Aorta (tissue), 5 donors: ENCODE data around the gene RACGAP1. TPM values are rescaled to one million over a fixed set of nuclear protein-coding genes. Genes with fewer than 3 reads are reported as not detected.

Source experiments
- ATAC-seq: fragments of 200-7000 bp; cut with Tn5 transposase; one replicate; pipeline ENCODE4 v1.9.1; 2022; ENCODE audit warnings: moderate library complexity; ENCODE audit not compliant: low FRiP score
- DNase-seq, 2 donors: peaks; one replicate each; pipeline ENCODE4 v3.0.0-alpha.2; 2020
- H3K27ac ChIP-seq, 2 donors: one replicate each; pipeline ENCODE4 v1.5.1; 2013; ENCODE audit warnings: low read length in 2 of 2, mild to moderate bottlenecking in 2 of 2, moderate library complexity in 2 of 2, control low read depth in 1 of 2, inconsistent platforms in 1 of 2, low read depth in 1 of 2
- H3K27me3 ChIP-seq, 2 donors: one replicate each; pipeline ENCODE4 v1.6.1; 2013; ENCODE audit warnings: control low read depth in 1 of 2, low read length in 1 of 2, mild to moderate bottlenecking in 1 of 2, moderate library complexity in 1 of 2; ENCODE audit not compliant: insufficient read depth in 2 of 2, control insufficient read depth in 1 of 2
- H3K36me3 ChIP-seq, 2 donors: one replicate each; pipeline ENCODE4 v1.6.1; 2013; ENCODE audit warnings: control low read depth in 1 of 2, low read length in 1 of 2, mild to moderate bottlenecking in 1 of 2; ENCODE audit not compliant: insufficient read depth in 2 of 2, control insufficient read depth in 1 of 2
- H3K4me1 ChIP-seq, 2 donors: one replicate each; pipeline ENCODE4 v1.6.1; 2013; ENCODE audit warnings: low read length in 2 of 2, control low read depth in 1 of 2, mild to moderate bottlenecking in 1 of 2, moderate library complexity in 1 of 2; ENCODE audit not compliant: insufficient read depth in 2 of 2, control insufficient read depth in 1 of 2
- H3K4me3 ChIP-seq, 2 donors: one replicate each; pipeline ENCODE4 v1.5.1; 2013; ENCODE audit warnings: low read length in 2 of 2, control low read depth in 1 of 2, mild to moderate bottlenecking in 1 of 2
- H3K9me3 ChIP-seq: one replicate; pipeline ENCODE4 v1.6.1; 2013; ENCODE audit warnings: mild to moderate bottlenecking, low read length; ENCODE audit not compliant: control insufficient read depth
- WGBS, 2 donors: extraction: QIAGEN DNeasy Blood & Tissue Kit; methylation state at CpG; one replicate each; pipeline ENCODE4 v1.1.7; 2013; 5-methylcytosine and 5-hydroxymethylcytosine counted together
- intact Hi-C, 2 donors: fragments of 100-400 bp; cut with DNase I; formaldehyde crosslinking; loops; one replicate each; pipeline versions ENCODE4 v1.14.2 to v1.15.0; 2022
- long read RNA-seq, 2 donors: library from polyadenylated mRNA; unstranded; transcript quantifications; one replicate each; pipeline ENCODE4 v2.0.0, GENCODE V29; 2020 to 2021
- polyA plus RNA-seq, 2 donors: library from polyadenylated mRNA; stranded (reverse); fragments of 200-250 nt; gene quantifications; one replicate each; pipeline ENCODE4 v1.2.3, GENCODE V29; 2013
- total RNA-seq, 2 donors: library from RNA; stranded (reverse); fragmentation: NEBNext Ultra II Directional; extraction: Animal tissue kit (Norgen Biotek cat#: 25700); gene quantifications; one replicate each; pipeline ENCODE4 v1.2.1, GENCODE V29; 2021
- donor health status: healthy with polysubstance abuse.
- donor health status: Bipolar disorder and iron deficiency.
- donor health status: DM: no; HTN: no; CAD: no.
- donor health status: DM: no; HTN: no; CAD: no.
- donor health status: DM: yes; HTN: yes; CAD: no.

Gene RACGAP1, protein sequence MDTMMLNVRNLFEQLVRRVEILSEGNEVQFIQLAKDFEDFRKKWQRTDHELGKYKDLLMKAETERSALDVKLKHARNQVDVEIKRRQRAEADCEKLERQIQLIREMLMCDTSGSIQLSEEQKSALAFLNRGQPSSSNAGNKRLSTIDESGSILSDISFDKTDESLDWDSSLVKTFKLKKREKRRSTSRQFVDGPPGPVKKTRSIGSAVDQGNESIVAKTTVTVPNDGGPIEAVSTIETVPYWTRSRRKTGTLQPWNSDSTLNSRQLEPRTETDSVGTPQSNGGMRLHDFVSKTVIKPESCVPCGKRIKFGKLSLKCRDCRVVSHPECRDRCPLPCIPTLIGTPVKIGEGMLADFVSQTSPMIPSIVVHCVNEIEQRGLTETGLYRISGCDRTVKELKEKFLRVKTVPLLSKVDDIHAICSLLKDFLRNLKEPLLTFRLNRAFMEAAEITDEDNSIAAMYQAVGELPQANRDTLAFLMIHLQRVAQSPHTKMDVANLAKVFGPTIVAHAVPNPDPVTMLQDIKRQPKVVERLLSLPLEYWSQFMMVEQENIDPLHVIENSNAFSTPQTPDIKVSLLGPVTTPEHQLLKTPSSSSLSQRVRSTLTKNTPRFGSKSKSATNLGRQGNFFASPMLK
- total RNA-seq, result 10 to 100 TPM in 1 of 2 donors, 1 to 10 TPM in 1; 8.0 to 10.1 TPM
- 1 to 10 TPM; 4.6 to 7.9 TPM for polyA plus RNA-seq
- long read RNA-seq, donor 1, partial matches to known transcripts, result 0 of 2 reads
- long read RNA-seq, donor 1, other reads (novel, unspliced or antisense), result 2 of 2 reads
- long read RNA-seq, donor 2, partial matches to known transcripts, result 0 of 1 reads
- long read RNA-seq, donor 2, other reads (novel, unspliced or antisense), result 1 of 1 reads

DNA sequence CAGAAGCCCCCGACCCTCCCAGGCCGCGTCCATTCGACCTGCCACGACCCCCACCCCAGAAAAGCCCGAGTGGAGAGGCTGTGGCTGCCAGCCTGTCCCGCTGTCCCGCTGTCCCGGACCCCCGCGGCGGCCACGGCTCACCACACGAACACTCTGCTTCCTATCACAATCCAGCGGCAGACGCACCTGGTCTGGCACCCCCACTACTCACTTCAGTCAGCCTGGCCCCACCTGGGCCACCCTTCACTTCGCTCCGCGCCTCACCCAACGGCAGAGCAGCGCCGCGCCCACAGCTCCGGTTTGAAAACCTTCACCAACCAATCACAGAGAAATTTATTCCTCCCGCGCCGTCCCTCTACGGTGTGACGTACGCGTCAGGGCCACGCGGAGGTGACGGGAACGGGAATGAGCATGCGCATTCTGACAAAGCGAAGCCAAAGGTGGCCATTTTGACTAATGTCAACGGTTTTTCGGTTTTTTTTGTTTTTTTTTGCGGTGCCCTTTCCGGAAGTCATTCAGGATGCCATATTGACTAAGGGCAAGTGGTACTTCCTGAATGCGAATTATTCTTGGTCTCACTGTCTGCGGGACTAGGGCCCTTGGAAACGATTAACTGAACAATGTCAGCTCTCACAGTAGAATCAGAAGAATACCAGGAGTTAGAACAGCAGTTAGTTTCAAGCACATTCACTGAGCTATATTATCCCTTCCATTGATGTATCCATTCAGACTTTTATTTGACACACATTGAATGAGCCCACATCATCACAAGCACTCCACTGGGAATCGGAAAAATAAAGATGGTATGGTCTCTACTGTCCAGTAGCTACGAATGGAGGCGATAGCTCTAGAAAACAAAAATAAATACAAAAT lies at the start of gene RACGAP1:
Gene RACGAP1, minus strand, starts transcription at position 308 of the 873 bp plus-strand sequence. CDS start 8,779 bp downstream, outside the sequence.
- no peaks in the 10 kb centered on the region for H3K36me3 ChIP-seq
- no peak within 1 kb of the TSS for H3K27ac ChIP-seq
- peak within 1 kb of the TSS; percentile 38 to 90 for H3K4me3 ChIP-seq
- 4 to 5% methylated on average over 47 of the region's 47 CpGs for WGBS, 2 donors
- intact Hi-C loops, result no loop called here
- no peaks in the 10 kb centered on the region for H3K4me1 ChIP-seq
- no peaks in the 10 kb centered on the region for H3K27me3 ChIP-seq
- peak; percentile 98 for ATAC-seq
- peak; percentile 96 to 97 for DNase-seq
- no peaks in the 10 kb centered on the region for H3K9me3 ChIP-seq

DNA sequence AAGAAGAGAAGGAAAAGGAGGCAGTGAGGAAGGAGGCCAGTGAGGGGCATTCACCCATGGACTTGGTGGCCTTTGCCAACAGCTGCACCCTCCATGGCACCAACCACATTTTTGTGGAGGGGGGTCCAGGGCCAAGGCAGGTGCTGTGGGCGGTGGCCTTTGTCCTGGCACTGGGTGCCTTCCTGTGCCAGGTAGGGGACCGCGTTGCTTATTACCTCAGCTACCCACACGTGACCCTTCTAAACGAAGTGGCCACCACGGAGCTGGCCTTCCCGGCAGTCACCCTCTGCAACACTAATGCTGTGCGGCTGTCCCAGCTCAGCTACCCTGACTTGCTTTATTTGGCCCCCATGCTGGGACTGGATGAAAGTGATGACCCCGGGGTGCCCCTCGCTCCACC lies 48.4 kb upstream of the RACGAP1 start:
- no peak overlapping the region for H3K27ac ChIP-seq
- intact Hi-C loops, result loop anchor here (2.0 to 5.0 kb wide), 3 partner anchors 103 to 239 kb away; no protein-coding TSS in a partner anchor
- WGBS, 2 donors, result 83 to 84% methylated on average over 10 of the region's 10 CpGs
- no peak for ATAC-seq
- H3K27me3 ChIP-seq, result no peaks in the 10 kb centered on the region
- no peak overlapping the region for H3K4me3 ChIP-seq
- no peaks in the 10 kb centered on the region for H3K9me3 ChIP-seq
- no peaks in the 10 kb centered on the region for H3K36me3 ChIP-seq
- no peaks in the 10 kb centered on the region for H3K4me1 ChIP-seq
- DNase-seq, result no peak

DNA sequence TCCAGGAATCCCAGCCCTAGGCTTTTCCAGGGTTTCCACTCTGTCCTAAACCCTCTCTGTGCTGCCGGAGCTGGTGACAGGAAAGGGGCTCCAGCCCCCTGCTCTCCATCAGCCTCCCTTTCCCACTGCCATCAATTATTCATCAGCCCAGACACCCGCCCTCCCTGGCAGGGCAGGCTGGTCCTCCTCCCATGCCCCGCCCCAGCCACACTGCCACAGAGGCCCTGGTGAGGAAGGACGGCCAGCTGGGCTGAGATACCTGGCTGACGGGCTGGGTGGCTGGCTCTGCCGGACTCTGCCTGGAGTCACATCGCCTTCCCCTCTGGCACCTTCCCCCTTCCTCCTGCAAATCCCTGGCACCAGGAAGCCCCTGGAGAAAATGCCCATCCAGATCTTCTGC lies 47.9 kb upstream of the RACGAP1 start:
- Histone ChIP-seq H3K27ac (no peak overlapping the region), H3K4me1 (no peaks in the 10 kb centered on the region), H3K9me3 (no peaks in the 10 kb centered on the region), H3K27me3 (no peaks in the 10 kb centered on the region), H3K36me3 (no peaks in the 10 kb centered on the region), H3K4me3 (no peak overlapping the region)
- 83 to 87% methylated on average over 5 to 7 of the region's 7 CpGs for WGBS, 2 donors
- DNase-seq, result peak in 1 of 2 donors; percentile 47
- intact Hi-C loops, result loop anchor here (5.0 kb wide), 2 partner anchors 106 to 239 kb away; no protein-coding TSS in a partner anchor
- ATAC-seq, result no peak

DNA sequence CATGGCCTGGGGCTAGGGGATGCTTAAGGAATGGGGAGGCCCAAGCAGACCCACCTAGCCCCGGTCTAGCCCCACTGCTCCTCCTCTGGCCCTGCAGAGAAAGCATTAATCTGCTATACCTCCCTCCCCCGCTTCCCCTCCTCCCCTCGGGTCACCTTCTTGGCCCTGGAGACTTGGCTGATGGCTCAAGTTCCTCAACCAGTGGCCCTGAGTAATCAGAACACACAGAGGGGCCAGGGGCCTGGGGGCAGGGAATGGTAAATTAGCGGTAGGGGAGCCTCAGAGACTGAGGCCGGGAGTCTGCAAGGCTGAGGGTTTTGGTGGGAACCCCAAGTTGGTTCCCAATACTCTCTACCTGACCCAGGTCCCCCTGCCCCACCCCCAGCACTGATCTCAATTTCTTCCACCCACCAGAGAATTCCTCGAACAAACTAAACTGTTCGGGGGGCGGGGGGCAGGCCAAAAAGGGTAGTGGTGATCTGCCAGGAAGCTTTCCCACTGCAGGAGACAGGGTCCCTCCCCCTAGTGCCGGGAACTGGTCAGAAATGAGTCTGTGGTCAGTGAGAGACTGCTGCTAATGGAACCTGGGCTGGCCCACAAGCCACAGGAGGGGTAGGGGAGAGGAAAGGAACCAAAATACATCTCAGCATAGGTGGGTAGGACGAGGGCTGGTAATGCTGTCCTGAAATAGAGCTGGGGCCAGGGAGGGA lies 47.1 kb upstream of the RACGAP1 start:
- intact Hi-C loops, result loop anchor here (5.0 kb wide), 2 partner anchors 105 to 240 kb away; no protein-coding TSS in a partner anchor
- peak in 1 of 2 donors; percentile 42 for DNase-seq
- Histone ChIP-seq H3K27me3 (no peaks in the 10 kb centered on the region), H3K27ac (no peak overlapping the region), H3K9me3 (no peaks in the 10 kb centered on the region), H3K4me3 (no peak overlapping the region), H3K4me1 (no peaks in the 10 kb centered on the region), H3K36me3 (no peaks in the 10 kb centered on the region)
- WGBS, 2 donors, result 76 to 85% methylated on average over 9 to 10 of the region's 10 CpGs
- ATAC-seq, result no peak

DNA sequence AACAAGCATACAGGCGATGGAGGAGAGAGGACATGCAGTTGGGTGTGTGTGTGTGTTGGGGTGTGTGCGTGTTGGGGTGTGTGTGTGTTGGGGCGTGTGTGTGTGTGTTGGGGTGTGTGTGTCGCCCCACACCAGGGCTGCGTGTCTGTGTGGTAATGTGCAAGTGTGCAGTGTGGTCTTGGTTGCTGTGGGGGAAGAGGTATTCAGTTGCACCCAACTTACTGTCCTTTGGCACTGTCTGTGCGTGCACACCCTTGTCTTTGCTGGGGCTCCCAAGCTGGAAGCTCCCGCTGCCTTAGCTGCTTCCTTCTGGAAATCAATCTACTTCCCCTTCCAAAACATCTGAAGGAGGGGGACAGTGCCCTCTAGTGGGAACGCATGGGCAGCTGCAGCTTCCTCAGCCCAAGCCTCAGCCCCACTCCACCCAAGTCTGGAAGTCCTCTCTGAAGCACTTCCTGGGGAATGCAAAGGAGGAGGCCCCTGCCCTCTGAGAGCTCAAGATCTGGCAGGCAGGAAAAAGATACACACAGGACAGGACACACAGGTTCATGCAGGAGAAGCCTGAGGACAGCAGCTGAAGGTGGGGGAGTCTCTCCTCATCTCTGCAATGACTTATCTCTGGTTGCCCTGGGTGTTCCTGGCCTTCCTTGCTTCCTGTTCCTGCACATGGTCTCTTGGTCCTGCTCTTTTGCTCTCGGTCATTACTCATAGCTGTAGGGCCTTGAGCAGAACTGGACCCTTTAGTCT lies 45.2 kb upstream of the RACGAP1 start:
- H3K4me1 ChIP-seq, result no peaks in the 10 kb centered on the region
- intact Hi-C loops, result loop anchor here (2.0 to 5.0 kb wide), 3 partner anchors 103 to 242 kb away; no protein-coding TSS in a partner anchor
- ATAC-seq (peak; percentile 84), DNase-seq (peak; percentile 89 to 91)
- H3K4me3 ChIP-seq, result no peak overlapping the region
- WGBS, 2 donors, result 35 to 40% methylated on average over 9 of the region's 9 CpGs
- H3K36me3 ChIP-seq, result no peaks in the 10 kb centered on the region
- H3K9me3 ChIP-seq, result no peaks in the 10 kb centered on the region
- H3K27ac ChIP-seq, result no peak overlapping the region
- H3K27me3 ChIP-seq, result no peaks in the 10 kb centered on the region

DNA sequence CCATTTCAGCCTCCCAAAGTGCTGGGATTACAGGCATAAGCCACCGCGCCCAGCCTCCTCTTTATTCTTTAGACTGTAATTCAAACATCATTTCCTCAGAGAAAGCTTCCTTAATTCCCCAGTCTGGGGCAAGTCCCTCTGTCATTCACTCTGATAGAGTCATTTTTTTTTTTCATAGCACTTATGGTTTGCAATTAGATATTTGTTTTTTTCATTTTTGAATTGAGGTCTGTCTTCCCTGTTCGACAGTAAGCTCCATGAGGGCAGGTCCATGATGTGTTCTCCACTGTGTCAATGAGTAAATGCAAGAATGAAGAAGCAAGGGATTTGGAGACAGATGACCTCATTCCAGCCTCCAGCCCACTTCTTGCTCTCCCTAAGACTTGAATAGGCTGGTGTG lies 44.2 kb upstream of the RACGAP1 start:
- intact Hi-C loops, result no loop called here
- Histone ChIP-seq H3K9me3 (no peaks in the 10 kb centered on the region), H3K27ac (no peak overlapping the region), H3K4me3 (no peak overlapping the region), H3K27me3 (no peaks in the 10 kb centered on the region), H3K4me1 (no peaks in the 10 kb centered on the region), H3K36me3 (no peaks in the 10 kb centered on the region)
- DNase-seq, result peak in 1 of 2 donors; percentile 10
- 95 to 98% methylated on average over 3 of the region's 3 CpGs for WGBS, 2 donors
- ATAC-seq, result no peak

DNA sequence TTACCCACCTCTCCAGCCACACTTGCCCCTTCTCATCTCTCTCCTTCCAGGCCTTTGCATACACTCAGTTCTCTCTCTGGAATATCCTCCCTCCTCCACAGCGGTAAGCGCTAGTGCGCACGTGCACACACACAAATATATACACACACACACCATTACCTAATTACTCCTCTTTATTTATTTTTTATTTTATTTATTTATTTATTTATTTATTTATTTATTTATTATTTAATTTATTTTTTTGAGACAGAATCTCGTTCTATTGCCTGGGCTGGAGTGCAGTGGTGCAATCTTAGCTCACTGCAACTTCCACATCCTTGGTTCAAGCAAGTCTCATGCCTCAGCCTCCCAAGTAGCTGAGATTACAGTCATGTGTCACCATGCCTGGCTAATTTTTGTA lies 43.8 kb upstream of the RACGAP1 start:
- H3K36me3 ChIP-seq, result no peaks in the 10 kb centered on the region
- no peak for ATAC-seq
- intact Hi-C loops, result no loop called here

More for the DNA sequence above, 43.8 kb upstream of the RACGAP1 start:
- no peak overlapping the region for H3K27ac ChIP-seq
- peak in 1 of 2 donors; percentile 12 for DNase-seq
- H3K4me3 ChIP-seq, result no peak overlapping the region
- 96 to 97% methylated on average over 5 of the region's 5 CpGs for WGBS, 2 donors
- H3K9me3 ChIP-seq, result no peaks in the 10 kb centered on the region
- H3K27me3 ChIP-seq, result no peaks in the 10 kb centered on the region
- no peaks in the 10 kb centered on the region for H3K4me1 ChIP-seq
